HL-60 (cell line): ENCODE results near the gene CD300LG.

ENCODE experiments used
- DNase-seq, 2 experiments: peaks; one replicate each; pipeline ENCODE4 v3.0.0-alpha.2; 2010 to 2020; ENCODE audit warnings: low read depth in 1 of 2, low spot score in 1 of 2
- H3K27ac ChIP-seq: fragments of 250-450 bp; sonication (Bioruptor Pico); replicated peaks from 2 replicates; pipeline ENCODE4 v1.5.1; 2020; ENCODE audit warnings: mild to moderate bottlenecking, moderate library complexity
- H3K27me3 ChIP-seq: fragments of 250-450 bp; sonication (Bioruptor Pico); 2 replicates; pipeline ENCODE4 v1.5.1; 2021; ENCODE audit warnings: mild to moderate bottlenecking, moderate library complexity; ENCODE audit not compliant: insufficient read depth, poor library complexity, severe bottlenecking
- H3K4me3 ChIP-seq: replicated peaks from 2 replicates; pipeline ENCODE4 v1.5.1; 2011; ENCODE audit warnings: mild to moderate bottlenecking, control low read depth, low read length; ENCODE audit not compliant: insufficient read depth
- GABPA ChIP-seq: IDR thresholded peaks from 2 replicates; pipeline ENCODE4 v1.6.1; 2012; ENCODE audit warnings: low read depth
- POLR2AphosphoS5 ChIP-seq: IDR thresholded peaks from 2 replicates; pipeline ENCODE4 v1.6.1; 2012; ENCODE audit warnings: low read depth
- REST ChIP-seq: IDR thresholded peaks from 2 replicates; pipeline ENCODE4 v1.6.1; 2012; ENCODE audit warnings: low read depth; ENCODE audit not compliant: insufficient replicate concordance
- SPI1 ChIP-seq: IDR thresholded peaks from 2 replicates; pipeline ENCODE4 v1.6.1; 2012; ENCODE audit warnings: low read depth, mild to moderate bottlenecking, borderline replicate concordance
- TF ChIP-seq, protein P1 (sequence below): IDR thresholded peaks from one replicate; pipeline ENCODE4 v1.5.1; 2011; ENCODE audit warnings: low read length, control low read depth, inconsistent platforms; ENCODE audit not compliant: insufficient read depth

Gene CD300LG

GRCh38 chr17:43911904-43912303 is 64.9 kb downstream of the CD300LG start:
- Histone ChIP-seq H3K27ac (no peak overlapping the region), H3K27me3 (peaks cover 38% of the 10 kb centered on the region), H3K4me3 (no peak overlapping the region)
- no peak for DNase-seq
- TF ChIP-seq GABPA: no peak
- TF ChIP-seq, protein P1, sequence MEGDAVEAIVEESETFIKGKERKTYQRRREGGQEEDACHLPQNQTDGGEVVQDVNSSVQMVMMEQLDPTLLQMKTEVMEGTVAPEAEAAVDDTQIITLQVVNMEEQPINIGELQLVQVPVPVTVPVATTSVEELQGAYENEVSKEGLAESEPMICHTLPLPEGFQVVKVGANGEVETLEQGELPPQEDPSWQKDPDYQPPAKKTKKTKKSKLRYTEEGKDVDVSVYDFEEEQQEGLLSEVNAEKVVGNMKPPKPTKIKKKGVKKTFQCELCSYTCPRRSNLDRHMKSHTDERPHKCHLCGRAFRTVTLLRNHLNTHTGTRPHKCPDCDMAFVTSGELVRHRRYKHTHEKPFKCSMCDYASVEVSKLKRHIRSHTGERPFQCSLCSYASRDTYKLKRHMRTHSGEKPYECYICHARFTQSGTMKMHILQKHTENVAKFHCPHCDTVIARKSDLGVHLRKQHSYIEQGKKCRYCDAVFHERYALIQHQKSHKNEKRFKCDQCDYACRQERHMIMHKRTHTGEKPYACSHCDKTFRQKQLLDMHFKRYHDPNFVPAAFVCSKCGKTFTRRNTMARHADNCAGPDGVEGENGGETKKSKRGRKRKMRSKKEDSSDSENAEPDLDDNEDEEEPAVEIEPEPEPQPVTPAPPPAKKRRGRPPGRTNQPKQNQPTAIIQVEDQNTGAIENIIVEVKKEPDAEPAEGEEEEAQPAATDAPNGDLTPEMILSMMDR: no peak
- no peak for TF ChIP-seq SPI1
- TF ChIP-seq REST: no peak
- TF ChIP-seq POLR2AphosphoS5: no peak

- Histone ChIP-seq H3K27me3 (peaks cover 37% of the 10 kb centered on the region), H3K27ac (no peak overlapping the region), H3K4me3 (no peak overlapping the region)
- no peak for DNase-seq
- TF ChIP-seq, protein P1: no peak
- no peak for TF ChIP-seq GABPA
- no peak for TF ChIP-seq REST
- no peak for TF ChIP-seq SPI1
- TF ChIP-seq POLR2AphosphoS5: no peak
These were observed 65.8 kb downstream of the CD300LG start for GRCh38 chr17:43912635-43913304.
